HG02973 (cell line): Measurements from ENCODE around the gene CXCL1.

Source experiments
- ATAC-seq: cut with Tn5 transposase; IDR thresholded peaks from one replicate; pipeline ENCODE4 v1.9.1; 2021; ENCODE audit warnings: moderate library complexity; ENCODE audit not compliant: unreplicated experiment

CXCL1 gene

GRCh38 chr4:73851293-73851692 lies 17.9 kb upstream of the CXCL1 start:
- no peak for ATAC-seq

GRCh38 chr4:73852771-73853170 lies 16.4 kb upstream of the CXCL1 start:
- ATAC-seq = no peak

GRCh38 chr4:73853246-73853704 lies 15.9 kb upstream of the CXCL1 start, which contains the start of gene PF4V1:
Gene PF4V1 (plus strand): TSS chr4:73853296. CDS start chr4:73853363, 67 bp downstream.
- ATAC-seq = no peak

- ATAC-seq = no peak
Observed at GRCh38 chr4:73853718-73854473, 15.3 kb upstream of the CXCL1 start.

GRCh38 chr4:73855406-73855805 lies 13.8 kb upstream of the CXCL1 start:
- ATAC-seq = no peak

GRCh38 chr4:73856518-73856917 lies 12.7 kb upstream of the CXCL1 start:
- no peak for ATAC-seq

- no peak for ATAC-seq
Observed at GRCh38 chr4:73859614-73860088, 9.5 kb upstream of the CXCL1 start.

GRCh38 chr4:73860181-73860580 lies 9.0 kb upstream of the CXCL1 start:
- no peak for ATAC-seq

GRCh38 chr4:73860917-73861316 lies 8.3 kb upstream of the CXCL1 start:
- no peak for ATAC-seq

- ATAC-seq = no peak
Observed at GRCh38 chr4:73862322-73862721, 6.9 kb upstream of the CXCL1 start.

- ATAC-seq = no peak
Observed at GRCh38 chr4:73864365-73864764, 4.8 kb upstream of the CXCL1 start.

- no peak for ATAC-seq
Observed at GRCh38 chr4:73864961-73865360, 4.2 kb upstream of the CXCL1 start.

GRCh38 chr4:73865431-73866096 lies 3.6 kb upstream of the CXCL1 start:
- no peak for ATAC-seq

GRCh38 chr4:73866246-73866645 lies 2.9 kb upstream of the CXCL1 start:
- ATAC-seq = no peak

- no peak for ATAC-seq
Observed at GRCh38 chr4:73867783-73868182, 1.4 kb upstream of the CXCL1 start.

- no peak for ATAC-seq
Observed at GRCh38 chr4:73868206-73869129, 725 bp upstream of the CXCL1 start.

- ATAC-seq = no peak
Observed at GRCh38 chr4:73870260-73870659, 1.1 kb downstream of the CXCL1 start.

- ATAC-seq = no peak
Observed at GRCh38 chr4:73870768-73871167, 1.6 kb downstream of the CXCL1 start.

GRCh38 chr4:73871511-73872310 lies 2.5 kb downstream of the CXCL1 start:
- ATAC-seq = no peak
